ENCODE results near the gene TIGD1.
"Not testable (repeated sequence)": the region's sequence is repeated elsewhere in the genome, so short reads cannot be mapped to it uniquely, and the experiment has no call there.

TIGD1 gene

DNA sequence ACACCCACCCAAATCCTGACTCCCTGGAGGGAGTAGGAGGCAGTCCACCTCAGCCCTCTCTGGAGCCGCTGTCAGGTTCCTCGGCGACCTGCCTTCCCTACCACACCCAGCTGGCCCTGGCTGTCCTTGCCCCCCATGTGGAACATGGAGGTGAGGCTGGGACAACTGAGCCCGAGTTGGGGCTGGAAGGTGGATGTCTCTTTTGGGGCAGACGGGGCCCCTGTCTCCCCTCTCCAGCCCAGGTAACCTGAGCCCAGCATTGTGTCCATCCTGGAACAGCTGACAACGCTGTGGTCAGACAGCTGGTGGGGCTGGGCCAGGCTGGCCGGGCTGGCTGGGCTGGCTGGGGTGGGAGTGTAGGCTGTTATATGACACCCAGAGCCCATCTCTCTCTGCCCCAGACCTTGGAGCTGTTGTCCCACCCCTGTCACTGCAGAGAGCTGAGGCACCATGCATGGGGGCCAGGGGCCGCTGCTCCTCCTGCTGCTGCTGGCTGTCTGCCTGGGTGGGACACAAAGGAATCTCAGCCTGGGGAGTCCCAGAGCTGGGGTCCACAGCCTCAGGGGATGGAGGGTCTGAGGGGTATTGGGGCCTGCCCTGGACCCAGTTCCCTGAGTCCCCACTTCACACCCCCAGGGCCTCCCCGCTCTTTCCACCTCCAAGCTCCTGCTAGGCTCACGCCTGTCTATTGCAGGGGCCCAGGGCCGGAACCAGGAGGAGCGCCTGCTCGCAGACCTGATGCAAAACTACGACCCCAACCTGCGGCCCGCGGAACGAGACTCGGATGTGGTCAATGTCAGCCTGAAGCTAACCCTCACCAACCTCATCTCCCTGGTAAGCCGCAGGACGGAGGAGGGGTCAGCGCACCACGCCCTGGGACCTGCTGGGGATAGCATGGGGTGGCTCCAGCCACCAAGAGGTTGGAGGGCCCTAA is 10.8 kb downstream of the TIGD1 start, which contains the start of gene CHRNG:
TSS of gene CHRNG (plus strand) at position 395 of the 934 bp plus-strand sequence. CDS start at position 451, 56 bp downstream.
- DNase-seq (ENCODE audit: low spot score) = peak; percentile 64

DNA sequence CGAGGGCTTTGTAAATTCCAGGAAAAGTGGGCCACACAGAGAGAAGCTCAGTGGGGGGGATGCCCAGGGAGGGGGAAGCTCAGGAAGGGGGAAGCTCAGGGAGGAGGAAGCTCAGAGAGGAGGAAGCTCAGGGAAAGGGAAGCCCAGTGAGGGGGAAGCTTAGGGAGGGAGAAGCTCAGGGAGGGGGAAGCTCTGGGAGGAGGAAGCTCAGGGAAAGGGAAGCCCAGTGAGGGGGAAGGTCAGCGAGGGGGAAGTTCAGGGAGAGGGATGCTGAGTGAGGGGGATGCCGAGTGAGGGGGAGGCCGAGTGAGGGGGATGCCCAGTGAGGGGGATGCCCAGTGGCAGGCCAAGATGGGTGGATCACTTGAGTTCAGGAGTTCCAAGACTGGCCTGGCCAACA is 11.7 kb downstream of the TIGD1 start:
- no peak for DNase-seq (ENCODE audit: low spot score)

DNA sequence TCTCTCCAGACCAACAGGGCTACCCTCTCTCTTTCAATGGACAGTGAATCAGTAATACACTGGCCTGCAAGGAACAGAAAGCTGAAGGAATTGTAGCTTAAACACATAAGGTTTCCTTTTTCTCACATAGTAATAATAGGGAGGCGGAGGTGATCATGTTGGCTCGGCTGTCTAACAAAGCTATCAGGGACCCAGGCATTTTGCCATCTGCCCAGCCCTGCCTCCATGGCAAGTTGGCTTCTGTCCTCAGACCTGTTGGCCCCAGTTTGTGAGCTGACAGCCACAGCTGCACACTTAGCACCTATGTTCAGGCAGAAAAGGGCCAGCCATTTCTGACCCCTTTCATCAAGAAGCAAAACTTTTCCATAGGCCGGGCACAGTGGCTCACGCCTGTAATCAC is 12.9 kb downstream of the TIGD1 start:
- DNase-seq (ENCODE audit: low spot score) = no peak

DNA sequence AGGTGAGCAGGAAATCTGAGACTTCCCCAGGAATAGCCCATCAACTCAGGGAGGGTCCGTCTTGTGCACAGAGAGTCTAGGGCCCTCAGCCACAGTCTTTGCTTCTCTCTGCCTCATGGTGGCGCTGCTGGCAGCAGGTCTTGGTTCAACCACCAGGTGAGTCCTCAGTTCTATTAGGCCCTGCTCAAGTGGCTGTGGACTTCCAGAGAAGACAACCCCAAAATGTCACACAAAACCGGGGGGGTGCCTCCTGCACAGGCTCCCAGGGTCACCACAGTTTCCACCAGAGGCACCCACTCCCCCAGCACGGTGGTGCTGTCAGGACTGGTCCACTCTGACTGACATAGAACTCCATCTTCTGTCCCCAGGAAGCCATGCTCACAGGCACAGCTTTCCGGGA is 13.3 kb downstream of the TIGD1 start:
- DNase-seq (ENCODE audit: low spot score) = peak; percentile 81

DNA sequence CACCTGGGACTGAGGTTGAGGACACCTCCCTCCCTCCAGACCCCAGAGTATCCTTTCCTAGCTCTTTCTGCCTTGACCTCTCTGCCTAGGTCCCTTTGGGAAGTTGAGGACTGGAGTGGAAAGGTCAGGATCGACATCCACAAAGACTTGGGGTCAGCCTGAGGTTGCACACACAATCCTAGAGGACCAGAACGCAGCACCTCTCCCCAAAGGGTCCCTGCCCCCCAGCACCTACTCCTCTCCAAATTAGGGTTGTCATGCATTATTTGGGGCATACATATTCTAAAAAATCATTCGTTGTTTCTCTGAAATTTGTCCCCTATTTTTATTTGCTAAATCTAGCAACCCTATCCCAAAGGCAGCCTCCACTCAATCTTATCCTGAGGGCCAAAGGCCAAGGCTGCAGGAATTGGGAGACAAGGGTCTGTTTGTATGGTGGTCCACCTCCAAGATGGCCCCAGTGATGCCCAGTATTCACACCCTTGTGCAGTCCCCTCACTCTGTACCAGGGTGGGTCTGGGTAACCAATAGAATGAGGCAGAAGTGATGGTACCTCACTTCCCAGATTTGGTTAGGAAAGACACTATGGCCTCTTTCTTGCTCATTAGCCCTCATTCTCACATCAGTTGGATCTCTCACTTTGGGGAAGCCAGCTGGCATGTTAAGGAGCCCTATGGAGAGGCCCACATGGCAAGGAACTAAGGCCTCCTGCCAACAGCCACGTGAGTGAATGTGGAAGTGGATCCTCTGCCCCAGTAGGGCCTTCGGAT is 14.4 kb downstream of the TIGD1 start:
- no peak for DNase-seq (ENCODE audit: low spot score)

DNA sequence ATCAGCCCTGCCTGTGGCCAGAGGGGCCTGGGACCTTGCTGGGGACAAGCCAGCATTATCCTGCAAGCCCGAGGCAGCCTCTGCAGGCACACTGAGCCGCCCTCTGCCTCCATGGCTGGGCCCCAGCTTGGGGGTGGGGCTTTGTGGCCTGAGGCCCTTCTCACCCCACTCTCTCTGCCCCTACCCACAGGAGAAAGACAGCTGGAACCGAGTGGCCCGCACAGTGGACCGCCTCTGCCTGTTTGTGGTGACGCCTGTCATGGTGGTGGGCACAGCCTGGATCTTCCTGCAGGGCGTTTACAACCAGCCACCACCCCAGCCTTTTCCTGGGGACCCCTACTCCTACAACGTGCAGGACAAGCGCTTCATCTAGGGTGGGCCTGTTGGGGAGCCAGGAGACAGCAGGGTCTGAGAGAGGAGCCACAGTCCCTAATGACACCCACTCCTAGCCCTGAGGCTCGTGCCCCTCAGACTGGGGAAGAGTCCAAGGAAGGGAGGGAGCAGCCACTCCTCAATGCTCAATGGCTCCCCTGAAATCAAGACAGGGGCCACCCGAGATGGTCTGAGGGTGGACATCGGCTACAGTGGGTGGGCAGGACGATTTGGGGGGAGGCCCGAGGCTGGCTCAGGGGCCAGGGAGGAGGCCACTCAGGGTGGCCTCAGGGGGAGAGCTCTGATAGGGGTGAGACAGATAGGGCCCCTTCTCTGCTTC is 15.3 kb downstream of the TIGD1 start:
- no peak for DNase-seq (ENCODE audit: low spot score)

DNA sequence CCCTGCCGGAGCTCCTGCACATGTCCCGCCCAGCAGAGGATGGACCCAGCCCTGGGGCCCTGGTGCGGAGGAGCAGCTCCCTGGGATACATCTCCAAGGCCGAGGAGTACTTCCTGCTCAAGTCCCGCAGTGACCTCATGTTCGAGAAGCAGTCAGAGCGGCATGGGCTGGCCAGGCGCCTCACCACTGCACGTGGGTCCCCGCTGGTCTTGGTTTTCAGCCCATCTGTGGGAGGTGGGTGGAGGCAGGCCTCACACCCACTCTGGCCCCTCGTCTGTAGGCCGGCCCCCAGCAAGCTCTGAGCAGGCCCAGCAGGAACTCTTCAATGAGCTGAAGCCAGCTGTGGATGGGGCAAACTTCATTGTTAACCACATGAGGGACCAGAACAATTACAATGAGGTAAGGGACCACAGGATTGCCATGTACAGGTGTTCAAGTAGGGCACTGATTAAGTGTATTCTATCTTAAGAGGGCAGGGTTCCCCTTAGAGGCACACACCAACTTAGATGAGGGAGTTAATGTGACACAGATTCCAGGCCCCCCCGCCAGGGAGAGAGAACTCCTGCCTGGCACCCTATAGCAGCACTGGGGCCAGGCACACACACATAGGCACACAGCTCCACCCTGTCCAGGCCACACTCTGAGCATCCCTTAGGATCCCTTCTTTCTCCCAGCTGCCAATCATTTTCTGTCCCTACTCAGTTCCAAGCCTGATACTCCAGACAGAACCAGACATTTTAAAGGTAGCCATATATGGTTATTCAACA is 16.2 kb downstream of the TIGD1 start:
- DNase-seq (ENCODE audit: low spot score) = no peak

DNA sequence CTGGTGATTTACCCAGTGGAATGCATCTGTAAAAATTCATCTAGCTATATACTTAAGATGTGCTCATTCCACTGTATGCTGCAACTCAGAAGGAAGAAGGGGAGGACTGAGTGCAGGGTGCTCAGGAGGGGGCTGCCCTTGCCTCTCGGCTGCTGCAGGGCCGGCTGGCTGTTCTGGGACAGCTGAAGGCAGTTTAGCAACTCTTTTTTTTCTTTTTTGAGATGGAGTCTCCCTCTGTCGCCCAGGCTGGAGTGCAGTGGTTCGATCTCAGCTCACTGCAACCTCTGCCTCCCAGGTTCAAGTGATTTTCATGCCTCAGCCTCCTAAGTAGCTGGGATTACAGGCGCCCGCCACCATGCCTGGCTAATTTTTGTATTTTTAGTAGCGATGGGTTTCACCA is 17.5 kb downstream of the TIGD1 start:
- not testable (repeated sequence) for DNase-seq (ENCODE audit: low spot score)

DNA sequence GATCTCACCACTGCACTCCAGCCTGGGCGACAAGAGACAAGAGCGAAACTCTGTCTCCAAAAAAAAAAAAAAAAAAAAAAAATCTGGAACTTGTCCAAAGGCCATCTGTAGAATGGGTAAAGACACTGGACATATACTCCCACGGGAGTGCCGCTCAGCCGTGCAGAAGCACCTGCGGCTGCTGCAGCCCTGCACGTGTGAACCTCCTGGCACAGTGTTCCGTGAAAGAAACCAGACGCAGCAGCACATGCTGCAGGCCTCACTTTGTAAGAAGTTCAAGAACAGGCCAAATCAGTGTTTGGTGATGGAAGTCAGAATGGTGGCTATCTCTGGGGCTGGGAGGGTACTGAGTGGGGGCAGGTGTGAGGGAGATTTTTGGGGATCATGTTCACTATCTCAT is 17.9 kb downstream of the TIGD1 start:
- no peak for DNase-seq (ENCODE audit: low spot score)

DNA sequence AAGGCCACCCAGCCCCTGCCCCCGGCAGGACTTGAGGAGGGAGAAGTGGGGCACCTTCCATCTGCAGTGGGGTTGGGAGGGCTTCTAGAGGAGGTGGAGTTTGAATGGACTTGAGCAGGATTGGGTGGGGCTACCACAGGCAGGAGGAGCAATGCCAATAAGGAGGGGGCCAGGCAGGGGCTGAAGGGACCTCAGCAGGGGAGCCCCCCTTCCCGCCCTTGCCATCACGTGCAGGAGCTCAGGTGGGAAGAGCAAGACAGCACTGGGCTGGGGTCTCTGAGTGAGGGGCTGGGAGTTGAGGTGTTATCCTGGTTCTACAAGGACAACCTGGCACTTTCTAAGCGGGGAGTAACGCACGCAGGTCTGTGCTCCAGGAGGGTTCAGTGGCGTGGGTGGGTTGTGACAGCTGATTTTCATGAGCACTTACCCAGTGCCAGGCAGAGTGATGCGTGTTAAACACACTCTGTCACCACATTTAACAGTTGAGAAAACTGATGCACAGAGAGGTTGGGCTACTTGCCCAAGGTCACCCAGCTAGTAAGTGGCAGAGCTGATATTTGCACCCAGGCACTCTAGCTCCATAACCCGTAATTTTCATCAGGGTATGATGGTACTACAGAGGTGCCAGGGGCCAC is 19.6 kb downstream of the TIGD1 start:
- no peak for DNase-seq (ENCODE audit: low spot score)

DNA sequence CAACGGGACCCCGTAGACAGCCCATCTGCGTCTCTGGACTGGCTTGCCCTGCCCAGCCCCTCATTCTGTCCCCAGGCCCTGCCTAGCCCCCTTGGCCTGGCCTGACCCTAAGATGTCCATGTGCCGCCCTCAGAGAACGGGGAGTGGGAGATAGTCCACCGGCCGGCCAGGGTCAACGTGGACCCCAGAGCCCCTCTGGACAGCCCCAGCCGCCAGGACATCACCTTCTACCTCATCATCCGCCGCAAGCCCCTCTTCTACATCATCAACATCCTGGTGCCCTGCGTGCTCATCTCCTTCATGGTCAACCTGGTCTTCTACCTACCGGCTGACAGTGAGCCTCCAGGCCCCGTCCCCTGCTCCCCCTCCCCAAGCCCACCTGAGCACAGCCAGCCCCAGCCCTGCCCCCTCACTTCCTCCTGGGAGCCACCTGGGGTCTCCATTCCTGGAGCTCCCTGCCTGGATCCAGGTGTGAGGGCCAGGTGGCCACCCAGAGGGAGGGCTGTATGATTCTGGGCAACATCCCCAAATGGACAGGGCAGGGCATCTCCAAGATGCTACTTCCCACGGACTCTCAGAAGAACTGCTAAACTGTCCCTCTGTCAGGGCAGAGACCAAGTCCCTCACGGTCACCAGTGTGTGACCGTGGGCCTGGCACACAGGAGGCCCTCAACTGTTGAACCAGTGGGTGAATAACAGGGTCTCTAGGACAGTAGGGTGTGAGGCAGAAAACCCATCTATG is 20.4 kb downstream of the TIGD1 start:
- no peak for DNase-seq (ENCODE audit: low spot score)

DNA sequence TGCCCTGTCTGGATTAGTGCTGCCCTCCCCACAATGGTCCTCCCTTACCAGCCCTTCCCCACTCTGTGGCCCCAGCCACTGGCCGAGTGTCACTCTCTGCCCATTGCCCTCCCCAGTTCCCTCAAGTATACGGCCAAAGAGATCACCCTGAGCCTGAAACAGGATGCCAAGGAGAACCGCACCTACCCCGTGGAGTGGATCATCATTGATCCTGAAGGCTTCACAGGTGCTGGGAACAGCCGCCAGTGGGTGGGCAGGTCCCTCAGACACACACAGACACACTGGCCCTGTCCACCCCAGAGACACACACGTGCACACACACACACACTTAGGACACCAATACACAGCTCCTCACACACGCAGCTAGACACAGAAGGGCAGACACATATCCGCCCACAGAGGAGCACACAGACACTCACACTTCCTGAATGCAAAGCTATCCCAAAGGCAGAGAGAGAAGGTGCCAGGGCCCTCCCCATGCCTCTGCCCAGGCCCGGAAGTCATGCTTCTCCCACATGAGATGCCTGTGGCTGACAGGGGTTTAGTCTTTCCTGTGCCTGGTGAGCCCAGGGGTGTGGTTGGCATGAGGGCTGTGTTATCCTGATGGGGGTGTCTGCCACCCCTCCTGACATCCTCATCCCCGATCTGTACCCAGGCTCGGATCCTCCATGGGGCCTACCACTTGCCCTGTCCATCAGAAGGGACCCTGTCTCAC is 21.5 kb downstream of the TIGD1 start:
- DNase-seq (ENCODE audit: low spot score) = no peak

DNA sequence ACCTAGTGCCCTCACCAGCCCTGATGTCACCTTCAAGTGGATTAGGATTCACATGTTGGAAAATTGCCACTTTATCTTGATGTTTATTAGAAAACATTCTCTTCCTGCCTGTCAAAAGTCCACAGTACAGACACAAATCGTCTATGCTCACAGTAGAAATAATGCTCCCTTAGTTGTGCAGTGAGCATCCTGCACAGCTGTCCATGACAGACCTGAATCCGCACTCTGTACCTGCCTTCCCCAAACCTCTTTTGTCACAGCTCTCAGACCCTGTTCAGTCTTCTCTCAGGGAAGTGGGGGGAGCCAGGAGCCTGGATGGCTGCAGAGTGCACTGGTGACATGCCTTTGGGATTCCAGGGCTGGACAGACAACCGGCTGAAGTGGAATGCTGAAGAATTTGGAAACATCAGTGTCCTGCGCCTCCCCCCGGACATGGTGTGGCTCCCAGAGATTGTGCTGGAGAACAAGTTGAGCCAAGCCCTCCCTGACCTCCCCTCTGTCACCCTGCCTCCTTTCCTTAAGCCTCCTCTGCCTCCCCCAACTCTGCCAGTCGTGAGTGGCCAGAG is 22.4 kb downstream of the TIGD1 start:
- no peak for DNase-seq (ENCODE audit: low spot score)

DNA sequence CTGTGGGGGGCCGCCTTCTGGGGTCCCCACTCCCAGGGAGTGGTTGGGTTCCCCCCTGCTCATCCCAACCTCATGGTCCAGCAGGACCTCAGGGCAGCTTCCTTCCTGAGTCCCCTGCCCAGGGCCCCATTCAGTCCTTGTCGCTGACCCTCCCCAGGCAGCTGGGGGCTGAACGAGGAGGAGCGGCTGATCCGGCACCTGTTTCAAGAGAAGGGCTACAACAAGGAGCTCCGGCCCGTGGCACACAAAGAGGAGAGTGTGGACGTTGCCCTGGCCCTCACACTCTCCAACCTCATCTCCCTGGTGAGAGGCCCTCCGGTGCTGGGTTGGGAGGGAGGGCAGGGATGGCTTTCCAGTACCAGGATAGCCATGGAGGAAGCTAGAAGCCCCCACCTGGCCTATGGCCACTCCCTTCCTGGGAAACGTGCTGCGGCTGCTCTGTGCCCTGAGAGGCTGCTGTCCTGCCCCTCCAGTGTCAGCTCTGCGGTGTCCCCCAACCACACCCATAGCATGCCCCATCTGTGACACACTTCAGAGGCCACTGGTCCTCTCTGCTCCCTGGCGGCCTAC is 23.9 kb downstream of the TIGD1 start:
- no peak for DNase-seq (ENCODE audit: low spot score)

DNA sequence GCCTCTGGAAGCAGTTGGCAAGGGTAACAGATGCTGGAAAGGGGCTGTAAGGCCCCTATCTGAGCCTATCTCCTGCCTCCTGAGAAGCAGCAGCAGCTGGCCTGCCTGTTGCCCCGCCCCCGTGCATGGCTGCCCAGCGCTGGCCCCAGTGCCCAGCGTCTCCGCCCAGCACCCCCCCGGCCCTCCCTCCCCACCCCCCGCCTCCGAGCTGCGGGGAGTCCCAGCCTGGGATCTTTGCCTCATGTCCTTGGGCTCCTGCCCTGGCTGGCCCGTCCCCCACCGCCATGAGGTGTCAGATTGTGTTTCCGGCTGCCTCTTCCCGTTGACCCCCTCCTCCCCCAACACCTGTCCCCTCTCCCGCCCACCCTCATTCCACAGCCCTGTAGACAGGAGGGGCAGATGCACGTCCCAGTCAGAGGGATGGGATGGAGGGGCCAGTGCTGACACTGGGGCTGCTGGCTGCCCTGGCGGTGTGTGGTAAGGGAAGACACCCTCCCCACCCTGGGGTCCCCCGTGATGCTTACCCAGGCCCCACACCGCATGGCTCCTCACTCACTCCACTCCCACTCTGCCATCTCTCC is 24.5 kb downstream of the TIGD1 start, which contains the start of gene CHRND:
TSS of gene CHRND (plus strand) at position 370 of the 581 bp plus-strand sequence. CDS start at position 426, 56 bp downstream.
- peak; percentile 77 for DNase-seq (ENCODE audit: low spot score)

DNA sequence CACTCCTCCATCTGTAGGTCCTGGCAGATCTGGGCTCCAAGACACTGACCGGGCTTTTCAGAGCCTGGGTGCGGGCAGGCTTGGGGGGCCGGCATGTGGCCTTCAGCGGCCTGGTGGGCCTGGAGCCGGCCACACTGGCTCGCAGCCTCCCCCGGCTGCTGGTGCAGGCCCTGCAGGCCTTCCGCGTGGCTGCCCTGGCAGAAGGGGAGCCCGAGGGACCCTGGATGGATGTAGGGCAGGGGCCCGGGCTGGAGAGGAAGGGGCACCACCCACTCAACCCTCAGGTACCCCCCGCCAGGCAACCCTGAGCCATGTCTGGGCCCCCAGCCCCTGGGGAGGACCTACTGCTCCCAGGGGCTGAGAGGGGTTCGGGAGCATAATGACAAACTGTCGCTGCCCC is 25.2 kb downstream of the TIGD1 start:
- DNase-seq (ENCODE audit: low spot score) = no peak

DNA sequence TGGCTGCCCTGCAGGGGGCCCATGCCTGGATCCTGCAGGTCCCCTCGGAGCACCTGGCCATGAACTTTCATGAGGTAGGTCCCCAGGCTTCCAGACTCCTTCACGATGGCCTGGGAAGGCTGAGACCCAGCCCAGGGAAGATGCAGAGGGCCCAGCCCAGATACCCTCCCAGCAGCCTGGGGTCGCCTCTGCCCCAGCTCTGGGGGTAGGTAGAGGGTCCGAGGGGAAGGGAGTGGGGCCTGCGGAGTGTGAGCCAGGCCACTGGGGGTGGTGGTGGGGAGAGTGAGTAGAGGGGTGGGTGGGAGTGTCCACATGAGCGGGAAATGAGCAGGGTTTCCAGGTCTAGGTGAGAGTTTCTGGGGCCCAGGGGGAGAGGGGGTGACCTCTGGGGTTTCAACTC is 25.6 kb downstream of the TIGD1 start:
- no peak for DNase-seq (ENCODE audit: low spot score)
